Stomach (tissue), 9 donors: Measurements from ENCODE around the gene ZC4H2. TPM values are rescaled to one million over a fixed set of nuclear protein-coding genes. Genes with fewer than 3 reads are reported as not detected.
A peak's percentile ranks its signal among the peaks of the same experiment; 100 is the strongest.

ENCODE experiments used
- DNase-seq, 2 donors: peaks; one replicate each; pipeline versions ENCODE4 v3.0.0 to v3.0.0-alpha.2; 2013 to 2019
- H3K27ac ChIP-seq, 5 donors: fragments of 200-600 bp in 4 of 5; sonication (generic) in 4 of 5; one replicate each; pipeline ENCODE4 v1.5.1; 2013 to 2019; ENCODE audit warnings: mild to moderate bottlenecking in 1 of 5, moderate library complexity in 1 of 5
- H3K27me3 ChIP-seq, 3 donors: fragments of 200-600 bp; sonication (generic); one replicate each; pipeline ENCODE4 v1.5.1; 2017 to 2019; ENCODE audit warnings: mixed run types in 1 of 3
- H3K36me3 ChIP-seq, 4 donors: fragments of 200-600 bp; sonication (generic); 1 replicate in 3 of 4; 2 replicates in 1 of 4; pipeline ENCODE4 v1.5.1; 2016 to 2019
- H3K4me1 ChIP-seq, 4 donors: fragments of 200-600 bp; sonication (generic); one replicate each; pipeline ENCODE4 v1.5.1; 2016 to 2019
- H3K4me3 ChIP-seq, 4 donors: fragments of 200-600 bp; sonication (generic) in 3 of 4; one replicate each; pipeline ENCODE4 v1.5.1; 2016 to 2019; ENCODE audit warnings: mild to moderate bottlenecking in 1 of 4
- H3K9me3 ChIP-seq, 4 donors: fragments of 200-600 bp; sonication (generic); one replicate each; pipeline ENCODE4 v1.5.1; 2016 to 2019
- EP300 ChIP-seq: sonication (generic); formaldehyde crosslinking; IDR thresholded peaks from one replicate; pipeline ENCODE4 v1.6.1; 2017; ENCODE audit warnings: antibody characterized with exemption
- POLR2A ChIP-seq, 4 donors: fragments of 450-650 bp; IDR thresholded peaks; one replicate each; pipeline ENCODE4 v1.6.1; 2016; ENCODE audit warnings: antibody characterized with exemption in 4 of 4, control low read depth in 2 of 4, mild to moderate bottlenecking in 1 of 4, moderate library complexity in 1 of 4
- POLR2AphosphoS5 ChIP-seq, 3 donors: sonication (generic); formaldehyde crosslinking; IDR thresholded peaks; one replicate each; pipeline ENCODE4 v1.6.1; 2016; ENCODE audit warnings: antibody characterized with exemption in 3 of 3
- WGBS, 5 donors: extraction: QIAGEN DNeasy Blood & Tissue Kit in 3 of 5; methylation state at CpG; one replicate each; pipeline versions ENCODE4 v1.1.5 to v1.1.7; 2013 to 2018; 5-methylcytosine and 5-hydroxymethylcytosine counted together
- intact Hi-C: fragments of 100-400 bp; cut with DNase I; formaldehyde crosslinking; loops from one replicate; pipeline ENCODE4 v1.15.1; 2023; ENCODE audit warnings: low total_unique reads
- polyA plus RNA-seq, 3 donors: library from polyadenylated mRNA; stranded (reverse); fragments of 200-250 nt; gene quantifications; one replicate each; pipeline ENCODE4 v1.2.3, GENCODE V29; 2013
- total RNA-seq, 5 donors: library from RNA; depleted of rRNA; stranded (reverse); fragments of >200 nt; gene quantifications; one replicate each; pipeline versions ENCODE4 v1.1.0 to v1.2.3, GENCODE V29; 2014 to 2016
- TF ChIP-seq, protein P1 (sequence below), 7 experiments: fragments of 450-650 bp in 4 of 7; fragments of 200-600 bp in 3 of 7; sonication (generic) in 3 of 7; IDR thresholded peaks; one replicate each; pipeline ENCODE4 v1.5.1; 2016 to 2019; ENCODE audit warnings: antibody characterized with exemption in 7 of 7, control low read depth in 2 of 7, mild to moderate bottlenecking in 1 of 7
- donor health status: healthy with polysubstance abuse.
- donor health status: Bipolar disorder and iron deficiency.
- donor health status: healthy.

ZC4H2 gene
- total and polyA plus RNA-seq, 8 donors = 2.2 to 8.1 (median 4.9) TPM

- Histone ChIP-seq H3K4me1 (no peaks in the 10 kb centered on the region), H3K36me3 (no peaks in the 10 kb centered on the region), H3K27me3 (no peaks in the 10 kb centered on the region), H3K4me3 (no peak overlapping the region), H3K9me3 (peaks cover 0 to 31% (median 0%) of the 10 kb centered on the region in 4 donors), H3K27ac (no peak overlapping the region)
- DNase-seq = no peak
- intact Hi-C loops = no loop called here
- TF ChIP-seq POLR2A (IDR thresholded peaks at IDR 0.05) (no peak), POLR2AphosphoS5 (IDR thresholded peaks at IDR 0.05) (no peak), EP300 (no peak)
- WGBS, 5 donors = 26 to 61% (median 43%) methylated on average over 1 of the region's 1 CpG; no CpG with 5 or more reads in 1 of the 5 donors
These were observed 20.6 kb upstream of the ZC4H2 start for GRCh38 chrX:64996805-64997204.

DNA sequence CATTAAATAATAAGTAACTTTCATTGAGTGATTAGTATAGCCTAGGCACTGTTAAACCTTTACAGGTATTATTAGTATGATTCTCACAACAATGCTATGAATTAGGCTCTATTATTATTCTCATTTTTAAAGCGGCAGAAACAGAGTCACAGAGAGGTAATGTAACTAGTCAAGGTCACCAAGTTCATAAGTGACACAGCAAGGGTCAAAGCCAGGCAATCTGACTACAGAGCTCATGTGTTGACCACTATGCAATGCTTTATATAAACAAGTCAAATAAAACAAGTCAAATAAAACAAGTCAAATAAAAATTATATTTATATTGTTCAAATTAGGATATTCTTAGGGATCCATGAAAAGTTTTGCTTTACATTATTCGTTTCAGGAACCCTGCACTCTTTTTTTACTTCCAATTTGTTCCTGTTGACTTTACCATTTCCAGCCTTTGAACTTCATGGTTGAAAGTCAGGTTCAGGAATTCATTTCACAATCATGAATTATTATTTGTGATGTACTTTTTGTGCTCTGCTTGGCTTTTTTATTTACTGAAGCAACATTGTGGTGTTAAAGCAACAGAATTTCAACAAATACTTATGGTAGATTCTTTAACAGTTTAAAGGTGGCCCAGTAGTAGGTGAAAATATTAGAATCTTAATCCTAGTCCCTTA, 18.0 kb upstream of the ZC4H2 start:
- no peaks in the 10 kb centered on the region for H3K36me3 ChIP-seq
- intact Hi-C loops = no loop called here
- no peaks in the 10 kb centered on the region for H3K4me1 ChIP-seq
- no peak for TF ChIP-seq EP300
- TF ChIP-seq, protein P1, sequence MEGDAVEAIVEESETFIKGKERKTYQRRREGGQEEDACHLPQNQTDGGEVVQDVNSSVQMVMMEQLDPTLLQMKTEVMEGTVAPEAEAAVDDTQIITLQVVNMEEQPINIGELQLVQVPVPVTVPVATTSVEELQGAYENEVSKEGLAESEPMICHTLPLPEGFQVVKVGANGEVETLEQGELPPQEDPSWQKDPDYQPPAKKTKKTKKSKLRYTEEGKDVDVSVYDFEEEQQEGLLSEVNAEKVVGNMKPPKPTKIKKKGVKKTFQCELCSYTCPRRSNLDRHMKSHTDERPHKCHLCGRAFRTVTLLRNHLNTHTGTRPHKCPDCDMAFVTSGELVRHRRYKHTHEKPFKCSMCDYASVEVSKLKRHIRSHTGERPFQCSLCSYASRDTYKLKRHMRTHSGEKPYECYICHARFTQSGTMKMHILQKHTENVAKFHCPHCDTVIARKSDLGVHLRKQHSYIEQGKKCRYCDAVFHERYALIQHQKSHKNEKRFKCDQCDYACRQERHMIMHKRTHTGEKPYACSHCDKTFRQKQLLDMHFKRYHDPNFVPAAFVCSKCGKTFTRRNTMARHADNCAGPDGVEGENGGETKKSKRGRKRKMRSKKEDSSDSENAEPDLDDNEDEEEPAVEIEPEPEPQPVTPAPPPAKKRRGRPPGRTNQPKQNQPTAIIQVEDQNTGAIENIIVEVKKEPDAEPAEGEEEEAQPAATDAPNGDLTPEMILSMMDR (IDR thresholded peaks at IDR 0.05) = no peak
- TF ChIP-seq POLR2A (IDR thresholded peaks at IDR 0.05) = no peak
- no peak overlapping the region for H3K4me3 ChIP-seq
- H3K27me3 ChIP-seq = no peaks in the 10 kb centered on the region
- 57 to 86% (median 79%) methylated on average over 2 of the region's 2 CpGs for WGBS, 5 donors
- H3K9me3 ChIP-seq = peaks cover 0 to 19% (median 0%) of the 10 kb centered on the region in 4 donors
- H3K27ac ChIP-seq = no peak overlapping the region
- DNase-seq = no peak

DNA sequence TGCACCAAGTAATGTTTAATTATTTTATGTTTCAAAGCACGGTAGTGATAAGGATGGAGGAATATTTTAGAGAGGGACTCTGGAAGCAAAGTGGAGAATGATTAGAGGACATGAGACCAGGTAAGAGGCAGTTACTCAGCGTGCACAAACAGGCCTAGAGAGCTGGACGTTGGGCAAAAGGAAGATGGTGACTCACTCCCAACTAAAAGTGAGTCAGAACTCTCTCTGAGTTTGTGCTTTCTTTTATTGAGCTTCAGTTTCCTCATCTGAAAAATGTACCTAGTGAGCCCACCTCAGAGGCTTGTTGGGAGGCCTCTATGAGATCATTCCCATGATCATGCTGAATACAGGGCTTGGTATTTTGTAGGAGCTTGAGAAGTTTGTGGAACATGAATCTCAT, 1.6 kb upstream of the ZC4H2 start:
- WGBS, 5 donors = 60 to 71% (median 66%) methylated on average over 3 of the region's 3 CpGs
- Histone ChIP-seq H3K4me3 (no peak overlapping the region), H3K4me1 (peaks cover 0 to 6% (median 2%) of the 10 kb centered on the region in 4 donors), H3K9me3 (no peaks in the 10 kb centered on the region), H3K27me3 (no peaks in the 10 kb centered on the region), H3K27ac (no peak overlapping the region), H3K36me3 (no peaks in the 10 kb centered on the region)
- intact Hi-C loops = no loop called here
- no peak for DNase-seq
- no peak for TF ChIP-seq EP300
- TF ChIP-seq, protein P1 (IDR thresholded peaks at IDR 0.05) = no peak
- TF ChIP-seq POLR2A (IDR thresholded peaks at IDR 0.05) = no peak
- TF ChIP-seq POLR2AphosphoS5 (IDR thresholded peaks at IDR 0.05) = no peak

- intact Hi-C loops = no loop called here
- Histone ChIP-seq H3K27ac (no peak overlapping the region), H3K4me3 (peak overlapping the region in 2 of 4 donors; percentile 63 to 69)
These were observed 801 bp upstream of the ZC4H2 start for GRCh38 chrX:64977051-64977450.

More at GRCh38 chrX:64977051-64977450, 801 bp upstream of the ZC4H2 start:
- TF ChIP-seq POLR2AphosphoS5 (IDR thresholded peaks at IDR 0.05) (no peak), EP300 (no peak), POLR2A (IDR thresholded peaks at IDR 0.05) (no peak)
- TF ChIP-seq, protein P1 (IDR thresholded peaks at IDR 0.05) = no peak
- H3K27me3 ChIP-seq = no peaks in the 10 kb centered on the region
- no peak for DNase-seq
- WGBS, 5 donors = 56 to 68% (median 63%) methylated on average over 2 of the region's 2 CpGs
- peaks cover 0 to 6% (median 2%) of the 10 kb centered on the region in 4 donors for H3K4me1 ChIP-seq
- no peaks in the 10 kb centered on the region for H3K9me3 ChIP-seq
- H3K36me3 ChIP-seq = no peaks in the 10 kb centered on the region
